CD4-positive, alpha-beta T cell (primary cell): ENCODE data around the gene PTPRF. TPM values are rescaled to one million over a fixed set of nuclear protein-coding genes. Genes with fewer than 3 reads are reported as not detected.

Experiments
- ATAC-seq: fragments of 200-7000 bp; cut with Tn5 transposase; one replicate; pipeline ENCODE4 v1.10.0; 2022; ENCODE audit warnings: mild to moderate bottlenecking; ENCODE audit not compliant: poor library complexity
- CTCF ChIA-PET: fragments of 350-600 bp; sonication (Branson Sonifier 250); formaldehyde crosslinking; loops from one replicate; lab custom pipeline; 2021; ENCODE audit warnings: antibody characterized with exemption, inconsistent platforms; lab: Charles Lee
- POLR2A ChIA-PET: fragments of 350-600 bp; sonication (Branson Sonifier 250); formaldehyde crosslinking; loops from one replicate; lab custom pipeline; 2021; ENCODE audit warnings: antibody characterized with exemption, inconsistent platforms; lab: Charles Lee
- DNase-seq, 14 experiments: peaks; one replicate each; pipeline ENCODE4 v3.0.0-alpha.2; 2013 to 2020; ENCODE audit warnings: mixed read lengths in 2 of 14
- H3K27ac ChIP-seq, 2 donors: one replicate each; pipeline versions ENCODE4 v1.5.1 to v1.7.0; 2013; ENCODE audit warnings: low read length in 2 of 2, low read depth in 1 of 2, mild to moderate bottlenecking in 1 of 2
- H3K27me3 ChIP-seq, 2 experiments: 1 replicate in 1 of 2; 2 replicates in 1 of 2; pipeline versions ENCODE4 v1.6.1 to v1.7.0; 2013; ENCODE audit warnings: low read length in 2 of 2, control low read depth in 1 of 2, mild to moderate bottlenecking in 1 of 2, moderate library complexity in 1 of 2; ENCODE audit not compliant: insufficient read depth in 2 of 2, control insufficient read depth in 1 of 2
- H3K36me3 ChIP-seq: one replicate; pipeline ENCODE4 v1.6.1; 2013; ENCODE audit warnings: low read length, control low read depth; ENCODE audit not compliant: insufficient read depth
- H3K4me1 ChIP-seq: one replicate; pipeline ENCODE4 v1.6.1; 2013; ENCODE audit warnings: low read length, control low read depth; ENCODE audit not compliant: insufficient read depth
- H3K4me3 ChIP-seq: one replicate; pipeline ENCODE4 v1.5.1; 2013; ENCODE audit warnings: mild to moderate bottlenecking, low read length, moderate library complexity
- H3K9me3 ChIP-seq, 2 experiments: 1 replicate in 1 of 2; 2 replicates in 1 of 2; pipeline versions ENCODE4 v1.6.1 to v1.7.0; 2013; ENCODE audit warnings: low read length in 2 of 2, mild to moderate bottlenecking in 2 of 2, control low read depth in 1 of 2, moderate library complexity in 1 of 2; ENCODE audit not compliant: control insufficient read depth in 1 of 2, insufficient read depth in 1 of 2
- H3K27ac Mint-ChIP-seq: one replicate; pipeline ENCODE4 v1.8.0; 2020; ENCODE audit warnings: mixed read lengths
- H3K27me3 Mint-ChIP-seq: one replicate; pipeline ENCODE4 v1.8.0; 2021; ENCODE audit warnings: mixed read lengths
- H3K36me3 Mint-ChIP-seq: one replicate; pipeline ENCODE4 v1.8.0; 2021; ENCODE audit warnings: low read depth, mixed read lengths
- H3K4me1 Mint-ChIP-seq: one replicate; pipeline ENCODE4 v1.8.0; 2021; ENCODE audit warnings: low read depth, mixed read lengths
- H3K4me3 Mint-ChIP-seq: one replicate; pipeline ENCODE4 v1.8.0; 2020; ENCODE audit warnings: mild to moderate bottlenecking, mixed read lengths
- H3K9me3 Mint-ChIP-seq: one replicate; pipeline ENCODE4 v1.8.0; 2020; ENCODE audit warnings: mixed read lengths
- intact Hi-C, 2 experiments: fragments of 100-400 bp; cut with DNase I in 1 of 2; cut with micrococcal nuclease in 1 of 2; formaldehyde crosslinking; loops; one replicate each; pipeline versions ENCODE4 v1.15.1 to v1.9.0; 2023 to 2025; cut with DNase I, micrococcal nuclease
- total RNA-seq, 174 experiments: library from RNA in 2 of 174; stranded (reverse) in 2 of 174; gene quantifications; one replicate each; pipeline ENCODE4 v1.2.3 and lab custom pipeline; 2021 to 2026
- TF ChIP-seq, protein P1 (sequence below): fragments of 200-600 bp; IDR thresholded peaks from one replicate; pipeline ENCODE4 v1.8.0; 2022; ENCODE audit warnings: antibody characterized with exemption, mild to moderate bottlenecking

The PTPRF gene
- total RNA-seq, 2 experiments from 2014 or later, result 0.14 TPM

DNA sequence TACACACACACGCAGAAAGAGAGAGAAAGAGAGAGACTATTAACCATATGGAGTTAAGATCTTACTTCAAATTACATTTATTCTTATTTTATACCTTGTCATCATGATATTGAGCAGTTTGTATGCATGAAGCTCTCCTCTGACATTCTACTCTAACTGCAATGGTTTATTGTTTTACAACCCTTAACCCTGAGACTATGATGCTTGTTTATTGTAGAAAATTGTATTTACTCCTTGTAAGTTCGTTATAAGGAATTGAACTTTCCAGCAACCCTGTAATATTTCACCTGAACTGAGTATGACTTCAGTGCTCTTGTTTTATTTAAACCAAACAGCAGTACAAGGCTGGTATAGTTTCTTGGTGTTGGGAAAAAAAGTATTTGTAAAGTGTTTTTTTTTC is 18.6 kb upstream of the PTPRF start:
- no peak for DNase-seq
- H3K27ac ChIP-seq, result no peak overlapping the region
- no peak overlapping the region for H3K4me3 ChIP-seq
- Mint-ChIP-seq H3K27ac (no peak overlapping the region), H3K9me3 (no peaks in the 10 kb centered on the region), H3K4me1 (no peaks in the 10 kb centered on the region), H3K4me3 (no peak overlapping the region), H3K27me3 (peaks cover 9% of the 10 kb centered on the region), H3K36me3 (no peaks in the 10 kb centered on the region)
- ATAC-seq, result no peak
- H3K9me3 ChIP-seq, result no peaks in the 10 kb centered on the region
- no peaks in the 10 kb centered on the region for H3K36me3 ChIP-seq
- intact Hi-C loops, result no loop called here
- TF ChIP-seq, protein P1, sequence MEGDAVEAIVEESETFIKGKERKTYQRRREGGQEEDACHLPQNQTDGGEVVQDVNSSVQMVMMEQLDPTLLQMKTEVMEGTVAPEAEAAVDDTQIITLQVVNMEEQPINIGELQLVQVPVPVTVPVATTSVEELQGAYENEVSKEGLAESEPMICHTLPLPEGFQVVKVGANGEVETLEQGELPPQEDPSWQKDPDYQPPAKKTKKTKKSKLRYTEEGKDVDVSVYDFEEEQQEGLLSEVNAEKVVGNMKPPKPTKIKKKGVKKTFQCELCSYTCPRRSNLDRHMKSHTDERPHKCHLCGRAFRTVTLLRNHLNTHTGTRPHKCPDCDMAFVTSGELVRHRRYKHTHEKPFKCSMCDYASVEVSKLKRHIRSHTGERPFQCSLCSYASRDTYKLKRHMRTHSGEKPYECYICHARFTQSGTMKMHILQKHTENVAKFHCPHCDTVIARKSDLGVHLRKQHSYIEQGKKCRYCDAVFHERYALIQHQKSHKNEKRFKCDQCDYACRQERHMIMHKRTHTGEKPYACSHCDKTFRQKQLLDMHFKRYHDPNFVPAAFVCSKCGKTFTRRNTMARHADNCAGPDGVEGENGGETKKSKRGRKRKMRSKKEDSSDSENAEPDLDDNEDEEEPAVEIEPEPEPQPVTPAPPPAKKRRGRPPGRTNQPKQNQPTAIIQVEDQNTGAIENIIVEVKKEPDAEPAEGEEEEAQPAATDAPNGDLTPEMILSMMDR, result no peak
- H3K27me3 ChIP-seq, result peaks cover 0 to under 1% of the 10 kb centered on the region in 2 experiments
- ChIA-PET CTCF (no interaction called here), POLR2A (no interaction called here)
- H3K4me1 ChIP-seq, result no peaks in the 10 kb centered on the region

DNA sequence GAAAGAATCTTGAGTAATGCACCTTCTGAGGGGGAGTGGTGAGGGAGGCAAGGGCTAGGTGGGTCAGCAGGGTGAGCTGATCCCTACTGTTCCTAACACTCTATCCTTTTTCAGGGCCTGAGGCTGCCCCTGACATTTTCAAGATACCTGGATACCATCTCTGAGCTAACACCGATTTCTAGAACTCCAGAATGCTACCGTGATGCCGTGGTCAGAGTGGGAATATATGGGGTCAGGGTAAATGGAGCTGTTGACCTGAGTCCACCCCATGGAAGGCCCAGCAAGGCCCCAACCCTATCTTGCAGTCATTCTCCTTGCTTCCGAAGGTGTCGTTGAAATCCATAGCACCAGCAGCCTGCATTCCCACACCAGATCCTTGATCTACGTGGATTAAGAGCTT is 18.0 kb upstream of the PTPRF start:
- POLR2A ChIA-PET, result no interaction called here
- TF ChIP-seq, protein P1, result no peak
- no peaks in the 10 kb centered on the region for H3K36me3 Mint-ChIP-seq
- intact Hi-C loops, result no loop called here
- no peak overlapping the region for H3K4me3 Mint-ChIP-seq
- Histone ChIP-seq H3K27ac (no peak overlapping the region), H3K9me3 (no peaks in the 10 kb centered on the region), H3K4me3 (no peak overlapping the region), H3K36me3 (no peaks in the 10 kb centered on the region), H3K27me3 (peaks cover 0 to 2% of the 10 kb centered on the region in 2 experiments), H3K4me1 (no peaks in the 10 kb centered on the region)
- CTCF ChIA-PET, result no interaction called here
- no peaks in the 10 kb centered on the region for H3K9me3 Mint-ChIP-seq
- ATAC-seq (no peak), DNase-seq (no peak)
- no peak overlapping the region for H3K27ac Mint-ChIP-seq
- H3K4me1 Mint-ChIP-seq, result no peaks in the 10 kb centered on the region
- H3K27me3 Mint-ChIP-seq, result peaks cover 12% of the 10 kb centered on the region

DNA sequence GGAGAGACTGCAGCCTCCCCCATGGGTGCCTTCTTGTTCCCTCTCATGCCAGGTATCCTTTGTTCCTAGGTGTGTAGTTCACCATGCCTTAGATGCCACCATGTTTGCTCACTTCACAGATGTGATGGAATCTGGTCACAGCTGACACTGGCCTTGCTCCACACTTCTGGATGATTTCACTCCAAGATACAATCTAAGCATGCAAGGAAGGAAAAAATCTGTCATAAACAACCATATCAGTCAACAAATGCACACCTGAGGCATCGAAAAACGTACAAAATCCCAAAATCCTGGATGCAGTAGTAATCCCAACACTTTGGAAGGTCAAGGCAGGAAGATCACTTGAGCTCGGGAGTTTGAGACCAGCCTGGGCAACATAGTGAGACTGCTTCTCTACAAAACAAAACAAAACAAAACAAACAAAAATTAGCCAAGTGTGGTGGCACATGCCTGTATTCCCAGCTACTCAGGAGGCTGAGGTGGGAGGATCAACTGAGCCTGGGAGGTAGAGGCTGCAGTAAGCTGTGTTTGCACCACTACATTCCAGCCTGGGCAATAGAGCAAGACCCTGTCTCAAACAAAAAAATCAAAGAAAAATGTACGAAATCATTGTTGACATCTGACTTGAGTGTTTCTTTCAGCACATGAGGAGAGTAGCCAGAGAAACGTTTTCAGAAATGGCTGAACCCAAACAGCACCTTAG is 17.1 kb upstream of the PTPRF start:
- TF ChIP-seq, protein P1, result no peak
- Mint-ChIP-seq H3K27ac (no peak overlapping the region), H3K36me3 (no peaks in the 10 kb centered on the region), H3K27me3 (peaks cover 16% of the 10 kb centered on the region), H3K4me3 (no peak overlapping the region), H3K4me1 (no peaks in the 10 kb centered on the region), H3K9me3 (no peaks in the 10 kb centered on the region)
- ChIA-PET CTCF (no interaction called here), POLR2A (no interaction called here)
- no peak overlapping the region for H3K4me3 ChIP-seq
- ATAC-seq (no peak), DNase-seq (no peak)
- H3K36me3 ChIP-seq, result no peaks in the 10 kb centered on the region
- no peaks in the 10 kb centered on the region for H3K4me1 ChIP-seq
- intact Hi-C loops, result no loop called here
- H3K27ac ChIP-seq, result no peak overlapping the region
- H3K9me3 ChIP-seq, result no peaks in the 10 kb centered on the region
- peaks cover 0 to 2% of the 10 kb centered on the region in 2 experiments for H3K27me3 ChIP-seq
